Testis (tissue), 2 donors: ENCODE measurements around the gene RAB17.

Source experiments
- POLR2A ChIP-seq: fragments of 450-650 bp; IDR thresholded peaks from one replicate; pipeline ENCODE4 v1.6.1; 2017; ENCODE audit warnings: antibody characterized with exemption, mild to moderate bottlenecking, moderate library complexity
- TF ChIP-seq, protein P1 (sequence below), 3 experiments: fragments of 450-650 bp in 2 of 3; fragments of 200-600 bp in 1 of 3; sonication (generic) in 1 of 3; IDR thresholded peaks; one replicate each; pipeline ENCODE4 v1.5.1; 2016 to 2019; ENCODE audit warnings: antibody characterized with exemption in 3 of 3, mild to moderate bottlenecking in 2 of 3, moderate library complexity in 1 of 3

DNA sequence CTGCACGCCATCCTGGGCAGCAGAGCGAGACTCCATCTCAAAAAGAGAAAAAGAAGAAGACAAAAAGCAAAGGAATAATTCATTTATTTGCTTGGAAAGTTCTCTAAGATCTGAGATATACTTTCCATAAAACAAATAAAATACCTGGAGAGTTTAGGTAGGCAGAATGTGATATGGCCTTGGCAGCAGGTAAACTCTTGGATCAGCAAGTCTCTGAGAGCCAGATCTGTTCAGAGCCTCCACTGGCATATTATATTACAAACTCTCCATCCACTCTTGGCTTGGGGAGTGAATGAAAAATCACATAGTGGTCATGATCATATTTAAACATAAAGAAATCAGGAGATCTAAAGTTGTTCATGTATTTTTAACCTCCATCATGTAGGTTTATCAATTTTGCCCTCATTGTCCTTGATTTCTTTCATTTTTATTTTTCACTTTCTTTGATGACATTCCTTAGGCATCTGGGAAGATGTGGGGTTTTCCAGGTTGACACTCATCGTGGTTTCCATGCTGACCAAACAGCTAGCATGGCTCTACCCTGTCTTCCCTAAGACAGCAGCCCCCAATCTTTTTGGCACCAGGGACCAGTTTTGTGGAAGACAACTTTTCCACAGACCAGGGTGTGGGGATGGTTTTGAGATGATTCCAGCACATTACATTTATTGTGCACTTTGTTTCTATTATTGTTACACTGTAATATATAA lies 47.0 kb upstream of the RAB17 start:
- no peak for TF ChIP-seq POLR2A
- TF ChIP-seq, protein P1, sequence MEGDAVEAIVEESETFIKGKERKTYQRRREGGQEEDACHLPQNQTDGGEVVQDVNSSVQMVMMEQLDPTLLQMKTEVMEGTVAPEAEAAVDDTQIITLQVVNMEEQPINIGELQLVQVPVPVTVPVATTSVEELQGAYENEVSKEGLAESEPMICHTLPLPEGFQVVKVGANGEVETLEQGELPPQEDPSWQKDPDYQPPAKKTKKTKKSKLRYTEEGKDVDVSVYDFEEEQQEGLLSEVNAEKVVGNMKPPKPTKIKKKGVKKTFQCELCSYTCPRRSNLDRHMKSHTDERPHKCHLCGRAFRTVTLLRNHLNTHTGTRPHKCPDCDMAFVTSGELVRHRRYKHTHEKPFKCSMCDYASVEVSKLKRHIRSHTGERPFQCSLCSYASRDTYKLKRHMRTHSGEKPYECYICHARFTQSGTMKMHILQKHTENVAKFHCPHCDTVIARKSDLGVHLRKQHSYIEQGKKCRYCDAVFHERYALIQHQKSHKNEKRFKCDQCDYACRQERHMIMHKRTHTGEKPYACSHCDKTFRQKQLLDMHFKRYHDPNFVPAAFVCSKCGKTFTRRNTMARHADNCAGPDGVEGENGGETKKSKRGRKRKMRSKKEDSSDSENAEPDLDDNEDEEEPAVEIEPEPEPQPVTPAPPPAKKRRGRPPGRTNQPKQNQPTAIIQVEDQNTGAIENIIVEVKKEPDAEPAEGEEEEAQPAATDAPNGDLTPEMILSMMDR (IDR thresholded peaks at IDR 0.05), result no peak
